ENCODE measurements around the gene OTULIN.
A peak's percentile ranks its signal among the peaks of the same experiment; 100 is the strongest.

The OTULIN gene

DNA sequence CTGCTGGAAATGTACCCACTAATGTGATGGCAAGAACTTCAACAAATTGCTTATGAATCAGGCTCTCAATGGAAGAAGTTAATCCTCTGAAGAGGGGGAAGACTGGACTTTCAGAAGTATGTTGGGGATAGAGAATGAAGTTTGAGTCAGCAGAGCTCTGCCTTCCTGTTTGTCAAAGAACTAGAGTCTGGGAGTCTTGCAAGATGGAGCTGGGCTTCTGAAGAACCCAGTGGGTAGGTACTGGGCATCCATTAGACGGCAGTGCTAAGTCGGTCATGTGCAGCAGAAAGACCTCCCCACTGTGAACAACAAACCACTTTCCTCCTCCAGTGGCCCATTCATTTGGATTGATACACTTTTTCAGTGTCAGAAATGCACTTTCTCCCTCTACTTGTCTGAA lies 34.6 kb downstream of the OTULIN start:
- no peak for DNase-seq

DNA sequence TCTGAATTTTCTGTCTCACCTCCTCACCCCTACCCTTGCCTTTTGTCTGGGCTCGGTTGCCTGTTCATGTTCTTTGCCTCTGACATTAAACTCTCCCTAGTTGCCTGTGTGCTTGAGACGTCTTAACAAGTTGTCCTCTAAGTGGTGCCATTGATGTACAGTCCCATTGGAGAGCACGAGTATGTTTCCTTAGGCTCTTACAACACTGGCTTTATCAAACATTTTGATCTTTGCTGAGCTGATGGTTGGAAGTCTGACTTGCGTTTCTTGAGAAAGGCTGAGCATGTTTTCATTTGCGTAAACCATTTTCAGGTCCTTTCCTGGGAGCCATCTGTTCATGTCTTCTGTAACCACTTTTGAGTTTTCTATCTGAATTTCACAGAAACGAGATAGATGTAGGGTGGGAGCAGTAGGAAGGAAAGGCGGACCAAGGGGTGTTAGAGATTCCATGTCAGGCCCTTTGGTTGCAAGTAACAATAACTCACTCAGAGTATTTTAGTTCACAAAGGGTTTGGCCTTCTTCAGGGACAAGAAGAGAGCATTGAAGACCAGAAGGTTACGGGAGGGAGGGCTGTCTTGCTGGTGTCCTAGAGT lies 35.4 kb downstream of the OTULIN start:
- no peak for DNase-seq

DNA sequence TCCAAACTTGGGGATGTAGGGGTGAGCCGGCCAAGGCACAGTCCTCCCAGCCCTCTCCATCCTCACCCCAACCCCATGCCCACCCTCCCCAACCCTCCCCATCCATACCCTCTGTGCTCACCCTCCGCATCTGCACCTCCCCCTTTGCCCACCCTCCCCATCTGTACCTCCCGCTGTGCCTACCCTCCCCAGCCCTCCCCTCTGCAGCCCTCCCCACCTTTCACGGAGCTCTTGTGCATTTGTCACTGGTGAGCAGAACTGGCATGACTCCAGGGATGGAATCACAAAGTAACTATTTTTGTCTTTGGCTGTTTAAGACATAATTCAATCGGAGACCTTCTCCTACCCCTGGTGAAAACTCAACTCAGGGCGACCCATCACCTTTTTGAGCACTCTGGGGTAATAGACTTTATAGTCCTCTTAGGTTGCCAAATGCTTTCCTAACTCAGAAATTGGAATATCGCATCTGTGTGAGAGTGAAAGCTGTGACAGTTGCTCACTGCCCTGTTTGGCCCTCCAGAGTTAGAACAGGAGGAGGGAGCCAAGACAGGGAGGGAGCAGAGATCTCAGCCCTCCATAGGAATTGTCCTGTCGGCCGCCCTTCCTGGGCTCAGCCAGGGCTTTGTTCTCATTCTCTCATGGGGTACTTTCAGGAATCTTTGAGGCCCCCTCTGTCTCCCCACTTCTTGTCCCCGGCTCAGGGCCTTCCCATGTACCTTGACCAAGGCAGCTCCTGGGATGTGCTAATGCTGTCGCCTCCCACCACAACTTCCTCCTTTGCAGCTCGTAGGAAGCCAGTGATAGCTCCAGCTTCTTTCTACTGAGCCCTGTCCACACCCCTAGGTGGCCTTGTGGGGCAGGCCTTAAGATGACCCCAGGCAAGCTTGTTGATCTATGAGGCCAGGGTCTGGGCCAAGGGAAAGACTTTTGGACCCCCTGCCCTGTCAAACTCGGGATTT lies 36.2 kb downstream of the OTULIN start:
- DNase-seq, result no peak

DNA sequence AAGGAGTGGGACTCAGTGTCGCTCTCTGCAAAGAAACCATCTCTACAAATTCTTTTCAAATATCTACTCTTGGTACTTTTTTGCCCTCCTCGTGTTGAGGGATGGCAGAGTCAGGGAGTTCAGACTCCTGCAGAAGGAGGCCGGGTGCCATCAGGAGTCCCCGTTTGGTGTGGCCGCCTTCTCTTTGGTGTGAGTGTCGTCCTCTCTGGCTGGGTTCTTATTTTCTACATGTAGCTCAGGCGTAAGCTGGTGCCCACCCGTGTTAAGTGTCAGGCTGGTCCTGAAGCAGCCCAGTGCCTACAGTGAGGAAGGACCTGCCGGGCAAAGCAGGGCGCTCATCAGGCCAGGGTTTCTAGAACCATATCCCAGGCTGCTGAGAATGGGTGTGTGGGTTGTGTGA lies 37.0 kb downstream of the OTULIN start:
- DNase-seq, result no peak

DNA sequence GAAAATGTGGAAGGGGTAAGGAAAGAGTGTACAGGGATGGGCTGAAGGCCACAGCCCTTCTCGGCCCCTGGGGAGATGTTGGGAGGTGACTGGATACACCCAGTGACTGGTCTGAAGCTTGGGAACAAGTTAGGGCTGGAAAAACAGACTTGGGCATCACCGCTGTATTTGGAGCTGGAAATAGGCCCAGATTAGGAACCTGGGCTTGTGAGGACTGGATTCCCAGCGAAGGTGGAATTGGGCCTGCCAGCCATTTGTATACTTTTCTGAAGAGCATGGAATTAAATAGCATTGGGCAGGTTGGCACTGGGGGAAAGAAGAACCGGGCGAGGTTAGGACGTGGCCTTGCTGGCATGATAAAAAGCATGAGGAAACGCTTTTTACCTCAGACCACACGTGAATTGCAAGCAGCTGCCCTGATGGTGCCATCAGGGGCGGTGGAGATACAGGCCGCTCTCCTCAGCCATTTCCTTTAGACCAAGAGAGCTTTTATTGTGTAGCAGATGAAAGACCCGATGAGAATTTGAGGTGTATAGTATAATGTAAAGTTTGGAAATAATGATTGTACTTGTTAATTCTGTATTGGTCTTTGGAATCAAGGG lies 37.8 kb downstream of the OTULIN start:
- DNase-seq, result no peak

DNA sequence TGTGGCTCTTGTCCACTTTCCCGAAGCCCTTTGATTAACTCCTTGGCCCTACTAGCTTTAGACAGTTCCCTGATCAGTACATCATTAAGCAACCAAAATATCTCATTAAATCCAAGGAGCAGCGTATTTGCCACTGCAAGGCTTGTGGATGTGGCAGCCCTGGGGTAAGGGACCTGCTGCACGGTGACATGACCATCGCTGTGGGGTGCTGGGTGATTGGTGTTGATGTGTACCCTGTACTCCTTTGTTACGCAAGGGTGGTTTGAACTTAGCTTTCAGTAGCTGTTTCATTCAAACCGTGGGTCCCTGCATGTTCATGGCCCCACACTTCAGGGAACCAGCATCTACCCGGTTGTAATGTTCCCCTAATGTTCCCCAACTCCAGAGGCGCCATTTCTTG lies 41.0 kb downstream of the OTULIN start:
- no peak for DNase-seq

DNA sequence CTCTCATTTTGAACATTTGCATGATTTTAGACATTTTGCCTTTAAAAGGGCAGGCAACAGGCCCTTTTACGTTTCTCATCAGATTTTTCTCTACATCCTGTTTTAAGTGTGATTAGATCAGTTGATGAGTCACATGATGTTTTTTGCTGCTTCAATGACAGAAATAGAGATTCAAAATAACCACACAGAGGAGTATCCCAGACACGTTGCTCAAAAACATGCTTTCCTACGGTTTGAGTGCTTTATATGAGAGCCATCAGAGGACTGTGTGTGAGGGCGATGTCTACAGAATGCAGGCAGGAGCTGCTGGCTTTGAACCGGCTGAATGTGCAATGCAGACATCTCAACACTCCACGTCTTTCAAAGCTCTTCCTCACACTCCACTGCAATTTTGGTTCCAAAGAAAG lies 42.1 kb downstream of the OTULIN start:
- no peak for DNase-seq

DNA sequence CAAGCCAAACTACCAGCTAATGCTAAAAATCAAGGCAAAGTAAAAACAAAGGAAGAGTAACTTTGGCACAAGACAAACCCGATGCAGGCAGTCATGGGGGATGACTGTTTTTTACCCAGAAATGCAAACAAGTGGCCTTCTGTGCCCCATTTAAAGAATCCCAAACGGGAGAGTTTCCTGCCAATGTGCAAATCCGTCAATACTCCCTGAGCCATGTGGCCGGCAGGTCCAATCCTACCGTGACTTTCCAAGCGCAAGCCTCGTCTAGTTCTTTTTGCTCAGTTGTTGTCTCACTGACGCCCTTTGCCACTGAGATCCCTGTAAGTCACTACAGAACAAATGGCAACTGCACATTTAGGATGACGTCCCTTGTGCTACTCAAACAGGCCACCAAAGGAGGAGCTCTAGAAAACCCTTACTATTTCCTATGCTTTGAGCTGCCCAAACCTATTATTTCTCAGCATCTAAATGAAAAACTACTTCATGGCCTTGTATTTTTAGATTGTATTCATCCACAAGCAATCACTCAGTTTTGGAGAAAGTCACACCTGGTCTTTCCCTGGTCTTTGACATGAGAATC lies 43.4 kb downstream of the OTULIN start:
- DNase-seq, result no peak

DNA sequence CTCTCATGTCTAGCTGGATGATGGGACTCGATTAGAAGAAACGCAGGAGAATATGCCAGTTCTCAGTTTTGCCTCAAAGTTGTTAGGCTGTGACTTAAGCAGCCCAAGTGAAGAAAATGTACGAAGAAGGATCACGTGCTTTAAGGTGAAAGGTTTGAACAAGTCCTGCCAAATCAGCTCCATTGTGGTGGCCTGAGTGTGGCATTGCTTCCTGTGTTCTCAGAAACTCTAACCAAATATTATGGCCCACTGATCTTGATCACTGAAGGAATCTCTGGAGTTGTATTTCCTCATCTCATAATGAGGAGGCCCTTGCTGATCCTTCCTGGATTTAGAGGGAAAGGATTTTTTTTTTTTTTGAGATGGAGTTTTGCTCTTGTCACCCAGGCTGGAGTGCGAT lies 44.0 kb downstream of the OTULIN start:
- DNase-seq, result no peak

DNA sequence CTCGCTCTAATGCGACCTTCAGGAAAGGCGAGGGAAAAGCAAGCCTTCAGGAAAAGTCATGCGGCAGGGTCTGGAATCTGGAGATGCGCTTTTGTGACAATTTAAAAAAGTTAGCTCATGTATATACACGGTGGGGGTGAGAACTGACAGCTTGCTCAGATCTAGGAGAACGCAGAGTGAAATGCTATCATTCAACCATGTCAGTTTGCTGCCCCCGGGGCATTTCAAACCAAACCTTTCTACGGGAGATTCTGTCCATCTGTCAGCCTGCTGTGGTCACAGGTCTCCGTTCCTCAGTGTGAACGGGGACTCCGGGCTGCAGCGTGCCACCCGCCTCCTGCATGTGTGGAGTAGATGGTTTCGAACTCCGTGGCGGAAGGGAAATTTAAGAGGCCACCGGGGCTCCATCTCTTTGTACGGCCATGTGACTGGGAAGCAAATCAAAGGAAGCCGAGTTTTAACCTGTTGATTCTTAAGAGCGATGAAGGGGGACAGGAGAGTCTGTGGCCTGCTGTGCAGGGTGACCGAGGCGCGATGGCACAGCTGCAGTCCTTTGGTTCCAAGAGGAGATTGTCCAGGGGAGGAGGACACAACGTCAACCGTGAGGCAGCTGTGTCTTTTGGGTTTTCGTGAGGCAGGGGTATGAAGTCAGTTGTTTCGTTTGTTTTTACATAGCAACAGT lies 45.9 kb downstream of the OTULIN start:
- DNase-seq, result no peak

DNA sequence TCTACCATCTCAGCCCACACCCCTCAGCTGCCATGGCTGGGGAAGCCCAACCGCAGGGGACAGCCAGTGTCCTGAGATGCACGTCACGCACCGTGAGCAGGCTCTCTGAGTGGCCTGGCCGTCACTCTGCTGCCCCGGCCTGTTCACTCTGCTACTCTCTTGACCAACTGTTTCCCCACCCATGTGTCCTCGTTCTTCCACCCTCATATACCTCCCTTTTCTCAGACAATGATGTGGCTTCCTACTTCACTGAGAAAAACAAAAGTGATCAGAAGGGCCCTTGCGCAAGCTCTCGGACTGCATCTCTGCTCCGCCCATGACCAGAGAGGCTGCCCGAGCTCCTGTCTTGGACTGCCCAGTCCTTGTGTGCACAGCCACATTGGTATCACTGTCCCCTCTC lies 47.6 kb downstream of the OTULIN start:
- no peak for DNase-seq

DNA sequence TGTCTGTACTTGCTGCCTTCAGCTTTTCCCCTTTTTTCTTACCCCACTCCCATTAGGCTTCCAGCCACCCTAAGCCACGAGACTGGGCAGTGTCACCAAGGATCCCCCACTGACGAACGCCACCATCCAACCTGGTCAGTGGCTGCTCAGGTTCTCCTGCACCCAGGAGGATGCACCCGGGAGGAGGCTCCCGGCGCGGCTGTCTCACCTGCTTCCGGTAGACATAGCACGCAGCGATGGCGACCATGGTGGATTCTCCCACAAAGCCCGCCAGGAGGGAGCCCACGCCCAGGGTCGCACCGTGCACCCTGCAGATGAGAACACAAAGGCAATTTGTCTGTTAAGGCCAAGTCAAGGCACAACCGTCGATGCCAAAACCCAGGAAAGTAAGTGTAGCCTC lies 48.1 kb downstream of the OTULIN start:
- no peak for DNase-seq

DNA sequence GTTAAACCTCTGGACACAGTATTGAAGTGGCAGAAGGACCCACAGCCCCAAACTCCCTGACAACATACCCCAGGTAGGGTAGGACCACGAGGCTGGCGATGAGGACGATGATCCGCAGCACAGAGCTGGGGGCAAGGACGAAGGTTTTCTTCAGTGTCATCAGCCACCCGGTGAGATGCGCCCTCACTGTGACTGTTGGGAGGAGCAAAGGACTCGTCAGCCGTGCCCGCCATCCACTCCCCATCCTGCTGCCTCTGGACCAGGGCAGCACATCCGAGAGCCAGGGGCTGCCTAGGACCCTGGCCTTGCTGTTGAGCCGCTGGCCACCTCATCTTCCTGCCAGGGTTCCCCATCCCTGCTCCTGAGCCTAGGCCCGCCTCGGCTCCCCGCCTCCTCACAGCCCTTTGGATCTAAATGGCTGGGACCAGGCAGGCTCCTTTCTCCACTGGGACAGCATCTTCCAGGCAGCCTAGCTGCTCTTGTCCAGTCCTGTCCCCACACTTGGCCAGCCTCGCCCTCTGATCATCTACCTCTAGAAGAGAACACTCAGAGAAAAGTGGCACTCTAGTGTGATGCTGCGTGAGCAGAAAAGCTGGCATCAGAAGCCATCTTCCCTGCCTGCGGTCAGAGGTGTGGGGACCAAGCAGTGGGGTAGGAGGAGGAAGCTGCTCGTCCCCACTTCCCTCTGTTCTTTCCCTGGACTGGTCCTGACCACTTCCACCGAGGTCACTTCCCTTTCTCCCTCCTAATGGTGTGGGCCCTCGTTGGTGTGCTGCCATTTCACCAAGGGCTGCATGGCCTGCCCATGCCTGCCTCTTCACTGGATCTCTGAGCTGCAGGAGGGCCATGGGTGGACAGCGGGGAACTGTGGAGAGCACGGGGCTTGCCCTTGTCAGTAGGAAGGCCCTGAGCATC lies 49.2 kb downstream of the OTULIN start:
- DNase-seq, result no peak

DNA sequence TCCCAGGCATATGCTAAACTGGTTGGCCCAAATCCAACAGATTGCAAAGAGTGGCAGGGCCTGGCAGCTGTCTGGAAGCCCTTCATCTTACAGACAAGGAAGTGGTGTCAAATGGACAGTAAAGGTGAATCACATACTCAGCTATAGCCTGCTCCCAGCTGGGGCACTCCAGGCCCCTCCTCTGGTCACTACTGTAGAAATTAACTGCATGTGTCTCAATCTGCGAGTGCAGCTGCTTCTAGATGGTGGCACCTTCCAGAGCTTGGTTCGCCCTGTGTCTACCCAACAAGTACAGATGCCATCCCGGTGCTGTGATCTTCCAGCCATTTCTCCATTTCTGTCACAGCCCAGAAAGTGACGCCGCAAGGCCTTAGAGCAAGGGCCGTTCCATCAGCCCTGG lies 50.2 kb downstream of the OTULIN start:
- peak; percentile 2 for DNase-seq

DNA sequence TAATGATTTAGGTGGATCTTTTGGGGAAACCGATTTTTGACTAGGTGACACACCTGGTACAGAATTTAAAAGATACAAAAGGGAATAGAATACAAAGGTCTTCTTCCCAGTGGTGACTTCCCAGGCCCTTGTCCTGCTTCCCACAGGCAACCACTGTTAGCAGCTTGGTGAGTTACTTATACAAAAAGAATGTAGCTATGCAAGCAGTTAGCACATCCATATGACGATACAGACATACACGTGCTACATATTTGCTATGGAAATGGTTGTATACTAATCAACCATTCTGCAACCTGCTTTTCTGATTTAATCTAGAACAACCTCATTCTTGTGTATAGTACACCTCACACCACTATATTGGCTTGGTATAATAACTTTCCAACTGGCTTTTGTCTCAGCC lies 51.0 kb downstream of the OTULIN start:
- DNase-seq, result no peak

DNA sequence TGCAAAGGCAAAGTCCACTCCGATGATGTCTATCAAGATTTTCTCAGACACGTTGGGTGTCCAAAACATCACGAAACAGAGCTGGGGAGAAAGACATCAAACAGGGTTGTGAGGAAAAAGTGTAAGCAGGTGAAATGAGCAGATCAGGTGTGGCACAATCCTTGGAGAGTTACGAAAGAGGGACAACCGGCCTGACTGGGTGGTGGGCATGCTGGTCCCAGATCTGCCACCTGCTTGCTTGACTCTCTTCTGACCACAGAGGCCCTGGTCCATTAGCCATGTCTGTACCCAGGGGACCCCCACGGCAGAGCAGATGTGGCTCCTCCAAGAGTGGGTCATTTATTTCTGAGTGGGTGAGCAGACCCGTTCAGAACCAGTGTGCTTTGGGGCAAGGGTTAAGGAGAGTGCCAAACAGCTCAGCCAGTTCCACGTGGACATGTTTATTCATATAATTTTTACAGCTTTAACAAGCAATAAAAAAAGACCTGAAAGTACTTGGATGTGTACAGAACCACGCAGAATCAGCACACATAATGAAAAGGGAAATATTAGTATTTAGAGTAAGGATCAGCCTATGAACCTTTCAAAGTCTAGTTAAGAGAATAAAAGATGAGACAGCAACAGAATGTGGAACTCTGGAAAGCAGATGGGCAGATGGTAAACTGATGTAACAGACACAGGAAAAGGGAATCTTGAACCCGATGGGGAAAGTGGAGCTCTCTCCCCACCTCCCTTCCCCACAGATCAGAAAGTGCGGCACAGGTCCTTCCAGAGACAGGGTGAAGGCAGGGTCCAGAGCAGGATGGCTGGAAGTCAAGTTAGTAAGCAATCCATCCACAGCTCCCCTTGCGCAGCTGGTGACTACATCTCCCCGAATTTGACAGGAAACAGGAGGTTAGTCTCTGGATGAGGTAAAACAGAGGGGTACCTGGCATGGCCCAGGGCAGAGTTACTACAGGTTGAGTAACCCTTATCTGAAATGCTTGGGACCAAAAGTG lies 52.5 kb downstream of the OTULIN start:
- no peak for DNase-seq

DNA sequence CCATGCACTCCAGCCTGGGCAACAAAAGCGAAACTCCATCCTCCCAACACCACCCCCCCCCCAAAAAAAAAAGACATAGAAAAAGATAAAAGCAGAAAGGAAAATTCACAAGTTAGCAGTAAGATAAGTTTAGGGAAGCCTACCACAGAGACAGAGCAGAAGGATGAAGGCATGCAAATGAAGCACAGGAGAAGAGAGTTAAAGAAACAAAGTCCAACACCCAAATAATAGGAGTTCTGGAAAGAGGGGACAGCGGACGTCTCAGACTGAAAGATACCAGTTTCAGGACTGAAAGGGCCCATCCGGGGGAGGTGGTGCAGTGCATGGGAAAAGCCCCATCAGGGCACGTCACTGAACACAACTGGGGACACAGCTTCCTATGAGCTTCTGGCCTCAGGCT lies 54.3 kb downstream of the OTULIN start:
- DNase-seq, result no peak

DNA sequence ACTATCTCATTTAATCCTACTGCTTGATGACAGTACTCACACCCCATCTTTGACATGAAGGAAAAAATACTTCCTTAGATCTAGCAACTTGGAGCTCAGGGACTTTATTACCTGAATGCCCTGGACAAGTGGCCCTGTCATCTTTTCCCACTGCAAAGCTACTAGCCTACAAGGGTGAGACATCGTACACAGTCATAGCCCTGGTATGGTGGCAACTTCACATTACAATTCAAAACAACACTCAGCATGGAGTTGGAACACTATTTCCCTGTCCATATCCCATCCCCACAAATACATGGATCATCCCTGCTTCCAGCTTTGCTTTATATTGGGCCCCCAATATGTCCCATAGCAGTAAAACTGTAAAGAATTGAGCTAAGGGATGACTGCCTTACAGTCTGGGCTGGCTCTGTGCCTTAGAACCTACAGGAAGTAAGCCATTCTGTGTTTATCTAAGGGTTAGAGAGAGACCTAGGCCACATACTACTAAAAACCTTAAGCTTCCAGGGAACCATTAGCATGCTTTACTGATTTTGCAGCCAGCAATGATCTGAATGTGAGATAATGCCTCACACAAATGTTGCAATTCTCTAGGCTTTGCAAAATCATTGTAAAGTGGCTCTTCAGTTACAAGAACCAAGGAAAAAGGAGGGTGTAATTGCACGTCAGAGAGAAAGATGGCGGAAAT lies 55.9 kb downstream of the OTULIN start:
- DNase-seq, result no peak

DNA sequence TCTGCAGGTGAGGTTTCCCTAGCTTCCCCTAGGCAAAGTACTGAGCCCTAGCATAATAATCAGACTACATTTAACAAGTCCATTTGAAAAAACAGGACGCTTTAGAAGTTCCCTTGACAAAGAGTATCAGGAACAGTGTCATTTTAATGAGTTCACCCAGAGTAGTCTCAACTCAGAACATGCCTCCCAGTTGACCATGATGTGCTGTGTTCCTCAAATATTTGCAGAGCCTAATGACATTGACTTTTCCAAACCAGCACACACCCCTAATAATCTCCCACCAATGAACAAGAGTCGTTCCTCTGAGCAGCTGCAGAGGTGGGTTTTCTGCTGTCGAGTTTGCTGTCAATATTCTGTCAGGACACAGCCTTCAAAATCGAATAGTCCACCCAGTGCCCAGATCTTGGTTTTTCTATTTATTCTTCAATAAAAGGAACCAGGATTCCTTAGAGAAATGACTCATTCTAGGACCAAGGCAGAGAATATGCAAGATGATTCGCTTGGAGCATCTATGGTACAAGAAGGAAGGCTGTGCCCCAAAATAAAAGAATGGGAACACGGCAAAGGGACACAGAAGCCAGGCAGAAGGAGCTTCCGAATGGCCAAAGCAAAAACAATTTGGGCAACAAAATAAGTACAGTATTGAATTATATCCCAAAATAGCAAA lies 57.6 kb downstream of the OTULIN start:
- no peak for DNase-seq

DNA sequence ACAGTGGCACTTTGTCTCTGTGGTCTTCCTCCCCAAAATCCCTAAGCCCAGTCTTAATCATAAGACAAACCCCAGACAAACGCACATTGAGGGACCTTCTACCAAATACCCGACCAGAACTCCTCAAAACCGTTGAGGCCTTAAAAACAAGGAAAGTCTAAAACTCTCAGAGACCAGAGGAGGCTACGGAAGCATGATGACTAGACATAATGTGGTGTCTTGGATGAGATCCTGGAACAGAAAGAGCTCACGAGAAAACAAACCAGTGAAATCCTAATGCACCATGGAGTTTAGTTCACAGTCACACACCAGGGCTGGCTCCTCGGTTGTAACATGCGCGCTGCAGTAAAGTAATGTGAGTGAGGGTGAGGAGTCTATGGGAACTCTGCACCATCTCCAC lies 58.4 kb downstream of the OTULIN start:
- DNase-seq, result no peak
